ENCODE data around the gene STARD3. TPM values are rescaled to one million over a fixed set of nuclear protein-coding genes. Genes with fewer than 3 reads are reported as not detected.

Gene STARD3
- total and polyA plus RNA-seq, 9 of the 15 experiments (the other 6 are each of a cell fraction or from before 2014, with no cell fraction given), result 0.63 to 87.0 (median 46.0) TPM

- Histone ChIP-seq H3K79me2 (ENCODE audit: control insufficient read depth, insufficient read depth, low read length) (no peaks in the 10 kb centered on the region), H4K20me1 (replicated peaks; ENCODE audit: control insufficient read depth, insufficient read depth, low read length) (no peaks in the 10 kb centered on the region; the same call in 1 of the 2 replicates), H3K27ac (ENCODE audit: extremely low read depth, low read depth, low read length) (no peak overlapping the region), H3K4me1 (replicated peaks in 1 of 2; ENCODE audit: control insufficient read depth in 2 of 2, insufficient read depth in 2 of 2, low read length in 2 of 2) (peaks cover 0 to 26% of the 10 kb centered on the region in 2 experiments; a peak in 3 of 5 replicates), H3K9me3 (replicated peaks; ENCODE audit: control insufficient read depth, insufficient read depth, low read depth, low read length) (no peaks in the 10 kb centered on the region), H3K27me3 (ENCODE audit: control insufficient read depth in 2 of 2, insufficient read depth in 2 of 2, low read length in 2 of 2) (no peaks in the 10 kb centered on the region; a peak in 1 of 5 replicates), H3K4me3 (no peak overlapping the region), H2AFZ (ENCODE audit: low read depth, low read length) (no peak overlapping the region), H3K36me3 (ENCODE audit: control insufficient read depth, insufficient read depth, low read length) (no peaks in the 10 kb centered on the region), H3K4me2 (ENCODE audit: insufficient read depth, low read length) (no peak overlapping the region), H3K9ac (ENCODE audit: insufficient read depth in 1 of 2, low read depth in 2 of 2, low read length in 2 of 2) (no peak overlapping the region), H3K9me1 (ENCODE audit: control insufficient read depth, insufficient read depth, low read length) (no peaks in the 10 kb centered on the region)
- POLR2A ChIA-PET, result no interaction called here
- ATAC-seq, result no peak
- intact Hi-C loops (cut with micrococcal nuclease) (no loop called here), in situ Hi-C loops (cut with MboI) (no loop called here)
- BruUV-seq (replicated peaks), result no TSS peak
- peak in 1 of 4 experiments; percentile 27 for DNase-seq (ENCODE audit: extremely low read depth in 1 of 4, low spot score in 3 of 4)
- WGBS (ENCODE audit: insufficient coverage, low coverage, missing lambda C conversion rate), result 23% methylated on average over 4 of the region's 4 CpGs
- no peak for FAIRE-seq
- CTCF ChIA-PET (ENCODE audit: low intra/inter-chr PET ratio), result no interaction called here
- TF ChIP-seq CC2D1A (IDR thresholded peaks at IDR 0.05), result no peak
- no peak for TF ChIP-seq ZNF197 (CRISPR knock-in tag; IDR thresholded peaks at IDR 0.05; ENCODE audit: low read depth)
- no peak for TF ChIP-seq NR2C2 (CRISPR knock-in tag; IDR thresholded peaks at IDR 0.05)
- no peak for TF ChIP-seq NR2C2 (tag; IDR thresholded peaks at IDR 0.05)
- TF ChIP-seq ZBTB34 (CRISPR knock-in tag; IDR thresholded peaks at IDR 0.05), result no peak
- TF ChIP-seq GTF2E2 (tag; IDR thresholded peaks at IDR 0.05), result no peak
Observed at GRCh38 chr17:39701784-39702422, 65.0 kb downstream of the STARD3 start.
